Measurements from ENCODE around the gene TOX4.

The TOX4 gene

GRCh38 chr14:21518725-21519124 is 41.7 kb downstream of the TOX4 start:
- Histone ChIP-seq H2AFZ (ENCODE audit: low read depth, low read length, severe bottlenecking) (no peak overlapping the region), H3K36me3 (ENCODE audit: low read length) (no peaks in the 10 kb centered on the region), H3K4me2 (ENCODE audit: low read depth, low read length, poor library complexity, severe bottlenecking) (no peak overlapping the region), H4K20me1 (ENCODE audit: low read depth, low read length) (no peaks in the 10 kb centered on the region), H3K9ac (ENCODE audit: low read length) (no peak overlapping the region), H3K9me3 (ENCODE audit: insufficient read depth, low read length) (no peaks in the 10 kb centered on the region), H3F3A (ENCODE audit: insufficient read depth) (no peaks in the 10 kb centered on the region), H3K9me2 (replicated peaks; ENCODE audit: insufficient read depth, low read length) (no peaks in the 10 kb centered on the region), H3K4me3 (ENCODE audit: insufficient read depth, low read length, poor library complexity, severe bottlenecking) (no peak overlapping the region), H3K79me2 (ENCODE audit: insufficient read depth, low read length) (no peaks in the 10 kb centered on the region), H3K27ac (ENCODE audit: low read depth, low read length) (no peak overlapping the region), H3K27me3 (ENCODE audit: low read length) (no peaks in the 10 kb centered on the region)
- no peak for TF ChIP-seq CTCF (IDR thresholded peaks at IDR 0.05; ENCODE audit: insufficient read depth, low read length, poor library complexity, severe bottlenecking)
- no peak for TF ChIP-seq EZH2phosphoT487 (conservative IDR thresholded peaks at IDR 0.05; ENCODE audit: low read length)

- H4K20me1 ChIP-seq (ENCODE audit: low read depth, low read length): no peaks in the 10 kb centered on the region
- TF ChIP-seq EZH2phosphoT487 (conservative IDR thresholded peaks at IDR 0.05; ENCODE audit: low read length) (no peak), CTCF (IDR thresholded peaks at IDR 0.05; ENCODE audit: insufficient read depth, low read length, poor library complexity, severe bottlenecking) (no peak)
- H2AFZ ChIP-seq (ENCODE audit: low read depth, low read length, severe bottlenecking): no peak overlapping the region
- no peak overlapping the region for H3K27ac ChIP-seq (ENCODE audit: low read depth, low read length)
- no peaks in the 10 kb centered on the region for H3K27me3 ChIP-seq (ENCODE audit: low read length)
- no peak overlapping the region for H3K4me2 ChIP-seq (ENCODE audit: low read depth, low read length, poor library complexity, severe bottlenecking)
- H3K36me3 ChIP-seq (ENCODE audit: low read length): no peaks in the 10 kb centered on the region
- H3F3A ChIP-seq (ENCODE audit: insufficient read depth): no peaks in the 10 kb centered on the region
- no peak overlapping the region for H3K9ac ChIP-seq (ENCODE audit: low read length)
- H3K9me2 ChIP-seq (replicated peaks; ENCODE audit: insufficient read depth, low read length): no peaks in the 10 kb centered on the region
- no peaks in the 10 kb centered on the region for H3K9me3 ChIP-seq (ENCODE audit: insufficient read depth, low read length)
- no peak overlapping the region for H3K4me3 ChIP-seq (ENCODE audit: insufficient read depth, low read length, poor library complexity, severe bottlenecking)
- H3K79me2 ChIP-seq (ENCODE audit: insufficient read depth, low read length): no peaks in the 10 kb centered on the region
Measured at GRCh38 chr14:21520767-21521166, 43.8 kb downstream of the TOX4 start.

GRCh38 chr14:21521501-21521900 is 44.5 kb downstream of the TOX4 start:
- Histone ChIP-seq H3F3A (ENCODE audit: insufficient read depth) (no peaks in the 10 kb centered on the region), H3K9me3 (ENCODE audit: insufficient read depth, low read length) (no peaks in the 10 kb centered on the region), H3K4me2 (ENCODE audit: low read depth, low read length, poor library complexity, severe bottlenecking) (no peak overlapping the region), H3K4me3 (ENCODE audit: insufficient read depth, low read length, poor library complexity, severe bottlenecking) (no peak overlapping the region), H3K27ac (ENCODE audit: low read depth, low read length) (no peak overlapping the region), H3K9me2 (replicated peaks; ENCODE audit: insufficient read depth, low read length) (no peaks in the 10 kb centered on the region), H3K36me3 (ENCODE audit: low read length) (no peaks in the 10 kb centered on the region), H3K27me3 (ENCODE audit: low read length) (no peaks in the 10 kb centered on the region), H3K79me2 (ENCODE audit: insufficient read depth, low read length) (no peaks in the 10 kb centered on the region), H3K9ac (ENCODE audit: low read length) (no peak overlapping the region), H4K20me1 (ENCODE audit: low read depth, low read length) (no peaks in the 10 kb centered on the region), H2AFZ (ENCODE audit: low read depth, low read length, severe bottlenecking) (no peak overlapping the region)
- TF ChIP-seq CTCF (IDR thresholded peaks at IDR 0.05; ENCODE audit: insufficient read depth, low read length, poor library complexity, severe bottlenecking) (no peak), EZH2phosphoT487 (conservative IDR thresholded peaks at IDR 0.05; ENCODE audit: low read length) (no peak)
